OCI-LY7 (cell line): ENCODE measurements around the gene NINJ1.

Experiments
- EZH2phosphoT487 ChIP-seq: fragments of 200-600 bp; sonication (generic); IDR thresholded peaks from 2 replicates; pipeline ENCODE4 v1.6.1; 2018; ENCODE audit warnings: low read depth, borderline replicate concordance, mild to moderate bottlenecking, mixed run types, antibody characterized with exemption, low read length, moderate library complexity, mixed read lengths
- TF ChIP-seq, protein P1 (sequence below): fragments of 200-600 bp; sonication (generic); conservative IDR thresholded peaks from 2 replicates; pipeline ENCODE4 v1.5.1; 2014; ENCODE audit warnings: mild to moderate bottlenecking, antibody characterized with exemption, low read length, moderate library complexity, mixed read lengths

DNA sequence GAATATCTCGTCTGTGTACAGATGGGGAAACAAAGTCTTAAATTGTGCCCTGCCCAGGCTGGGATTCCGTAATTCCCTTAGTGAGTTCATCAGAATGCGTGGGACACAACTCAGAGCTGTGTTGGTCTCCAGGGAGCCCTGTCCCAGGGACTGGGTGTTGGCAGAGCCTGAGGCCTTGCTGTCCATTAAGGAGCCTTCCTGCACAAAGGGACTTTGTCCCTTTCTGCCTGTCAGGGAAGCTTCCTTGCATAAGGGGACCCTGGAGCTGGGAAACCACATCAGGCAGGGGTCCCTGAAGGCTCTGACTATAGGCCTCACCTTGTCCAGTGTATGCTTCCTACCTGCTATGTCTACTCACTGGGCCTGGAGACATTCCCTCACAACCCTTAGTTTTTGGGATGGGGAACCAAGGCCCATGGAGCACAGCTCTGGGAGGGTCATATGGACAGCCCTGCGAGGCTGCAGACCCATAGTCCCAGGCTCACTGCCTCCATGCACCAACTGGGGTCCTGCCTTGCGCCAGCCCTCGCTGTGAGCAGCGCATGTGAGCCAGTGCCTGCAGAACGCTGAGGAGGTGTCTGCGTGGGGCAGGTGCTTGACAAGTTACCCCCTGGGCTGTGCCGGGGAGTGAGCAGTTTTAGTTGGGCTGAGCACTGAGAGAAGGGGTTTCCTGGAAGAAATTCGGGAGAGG, 36.4 kb downstream of the NINJ1 start:
- TF ChIP-seq EZH2phosphoT487: no peak
- TF ChIP-seq, protein P1, sequence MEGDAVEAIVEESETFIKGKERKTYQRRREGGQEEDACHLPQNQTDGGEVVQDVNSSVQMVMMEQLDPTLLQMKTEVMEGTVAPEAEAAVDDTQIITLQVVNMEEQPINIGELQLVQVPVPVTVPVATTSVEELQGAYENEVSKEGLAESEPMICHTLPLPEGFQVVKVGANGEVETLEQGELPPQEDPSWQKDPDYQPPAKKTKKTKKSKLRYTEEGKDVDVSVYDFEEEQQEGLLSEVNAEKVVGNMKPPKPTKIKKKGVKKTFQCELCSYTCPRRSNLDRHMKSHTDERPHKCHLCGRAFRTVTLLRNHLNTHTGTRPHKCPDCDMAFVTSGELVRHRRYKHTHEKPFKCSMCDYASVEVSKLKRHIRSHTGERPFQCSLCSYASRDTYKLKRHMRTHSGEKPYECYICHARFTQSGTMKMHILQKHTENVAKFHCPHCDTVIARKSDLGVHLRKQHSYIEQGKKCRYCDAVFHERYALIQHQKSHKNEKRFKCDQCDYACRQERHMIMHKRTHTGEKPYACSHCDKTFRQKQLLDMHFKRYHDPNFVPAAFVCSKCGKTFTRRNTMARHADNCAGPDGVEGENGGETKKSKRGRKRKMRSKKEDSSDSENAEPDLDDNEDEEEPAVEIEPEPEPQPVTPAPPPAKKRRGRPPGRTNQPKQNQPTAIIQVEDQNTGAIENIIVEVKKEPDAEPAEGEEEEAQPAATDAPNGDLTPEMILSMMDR: no peak
